Activated CD4-positive, alpha-beta memory T cell treated with anti-CD3 and anti-CD28 coated beads, Interleukin-2, amount 10 ng/mL, durations not matched to agents 7 days and 5 days (primary cell): Measurements from ENCODE around the gene URB1. TPM values are rescaled to one million over a fixed set of nuclear protein-coding genes. Genes with fewer than 3 reads are reported as not detected.
"Not testable (repeated sequence)": the region's sequence is repeated elsewhere in the genome, so short reads cannot be mapped to it uniquely, and the experiment has no call there.

Source experiments
- CTCF ChIA-PET: fragments of 350-600 bp; sonication (Branson Sonifier 250); formaldehyde crosslinking; loops from one replicate; lab custom pipeline; 2021; ENCODE audit warnings: antibody characterized with exemption, inconsistent platforms; lab: Charles Lee
- POLR2A ChIA-PET: fragments of 350-600 bp; sonication (Branson Sonifier 250); formaldehyde crosslinking; loops from one replicate; lab custom pipeline; 2021; ENCODE audit warnings: antibody characterized with exemption; lab: Charles Lee
- DNase-seq: peaks from one replicate; pipeline ENCODE4 v3.0.0-alpha.2; 2020
- H3K27ac Mint-ChIP-seq: one replicate; pipeline ENCODE4 v1.8.0; 2021; ENCODE audit warnings: mild to moderate bottlenecking, mixed read lengths
- H3K27me3 Mint-ChIP-seq: one replicate; pipeline ENCODE4 v1.8.0; 2021; ENCODE audit warnings: mixed read lengths
- H3K36me3 Mint-ChIP-seq: one replicate; pipeline ENCODE4 v1.8.0; 2021; ENCODE audit warnings: low read depth, mixed read lengths
- H3K4me1 Mint-ChIP-seq: one replicate; pipeline ENCODE4 v1.8.0; 2021; ENCODE audit warnings: mixed read lengths
- H3K4me3 Mint-ChIP-seq: one replicate; pipeline ENCODE4 v1.8.0; 2021; ENCODE audit warnings: mild to moderate bottlenecking, mixed read lengths
- H3K9me3 Mint-ChIP-seq: one replicate; pipeline ENCODE4 v1.8.0; 2021; ENCODE audit warnings: mixed read lengths
- total RNA-seq, 2 experiments: library from RNA; stranded (reverse); gene quantifications; one replicate each; pipeline ENCODE4 v1.2.3, GENCODE V29; 2021

The URB1 gene
- total RNA-seq, 2 experiments from 2014 or later, result 9.1 TPM

- Mint-ChIP-seq H3K9me3 (no peaks in the 10 kb centered on the region), H3K27me3 (no peaks in the 10 kb centered on the region), H3K4me1 (peaks cover 20% of the 10 kb centered on the region), H3K27ac (no peak overlapping the region), H3K36me3 (no peaks in the 10 kb centered on the region), H3K4me3 (no peak overlapping the region)
- ChIA-PET POLR2A (no interaction called here), CTCF (interaction anchor here (0.9 to 1.6 kb wide), 2 partner anchors 10 to 195 kb away, joined by 4 to 11 read pairs; no protein-coding TSS in a partner anchor)
- DNase-seq, result no peak
Measured at GRCh38 chr21:32406405-32406804, 13.6 kb upstream of the URB1 start.

GRCh38 chr21:32403201-32403777, 10.5 kb upstream of the URB1 start:
- peak; percentile 55 for DNase-seq
- H3K4me3 Mint-ChIP-seq, result no peak overlapping the region
- POLR2A ChIA-PET, result interaction anchor here (1.2 kb wide), 1 partner anchor 166 kb away, joined by 3 read pairs; no protein-coding TSS in a partner anchor
- H3K27me3 Mint-ChIP-seq, result peaks cover 7% of the 10 kb centered on the region
- H3K36me3 Mint-ChIP-seq, result no peaks in the 10 kb centered on the region
- H3K4me1 Mint-ChIP-seq, result peaks cover 9% of the 10 kb centered on the region
- no peak overlapping the region for H3K27ac Mint-ChIP-seq
- no peaks in the 10 kb centered on the region for H3K9me3 Mint-ChIP-seq
- CTCF ChIA-PET, result interaction anchor here (0.9 to 5.4 kb wide), 8 partner anchors 8 to 202 kb away, joined by 3 to 50 read pairs (median 5); partner anchors contain the start of gene URB1

GRCh38 chr21:32393677-32394001, 827 bp upstream of the URB1 start:
- DNase-seq, result no peak
- ChIA-PET CTCF (interaction anchor here (2.6 kb wide), 1 partner anchor 10 kb away, joined by 11 read pairs; no protein-coding TSS in a partner anchor), POLR2A (interaction anchor here (0.7 to 2.7 kb wide), 5 partner anchors 11 to 219 kb away, joined by 3 to 17 read pairs (median 4); partner anchors contain the start of genes CFAP298 and EVA1C)
- H3K36me3 Mint-ChIP-seq, result peaks cover 14% of the 10 kb centered on the region
- peak overlapping the region; percentile 79 for H3K4me3 Mint-ChIP-seq
- peak overlapping the region; percentile 73 for H3K27ac Mint-ChIP-seq
- peaks cover 40% of the 10 kb centered on the region for H3K4me1 Mint-ChIP-seq
- H3K27me3 Mint-ChIP-seq, result peaks cover 5% of the 10 kb centered on the region
- peaks cover 2% of the 10 kb centered on the region for H3K9me3 Mint-ChIP-seq

- H3K36me3 Mint-ChIP-seq, result peaks cover 18% of the 10 kb centered on the region
- H3K4me1 Mint-ChIP-seq, result peaks cover 46% of the 10 kb centered on the region
- H3K27me3 Mint-ChIP-seq, result peaks cover 2% of the 10 kb centered on the region
- H3K4me3 Mint-ChIP-seq, result peak overlapping the region; percentile 79
- H3K27ac Mint-ChIP-seq, result no peak overlapping the region
- ChIA-PET POLR2A (interaction anchor here (0.7 to 2.7 kb wide), 8 partner anchors 9 to 219 kb away, joined by 3 to 17 read pairs (median 4); partner anchors contain the start of genes CFAP298, EVA1C and MIS18A), CTCF (interaction anchor here (0.6 to 1.5 kb wide), 7 partner anchors 10 to 379 kb away, joined by 3 to 6 read pairs (median 5); partner anchors contain the start of genes CFAP298 and PAXBP1)
- peaks cover 2% of the 10 kb centered on the region for H3K9me3 Mint-ChIP-seq
- no peak for DNase-seq
Measured at GRCh38 chr21:32392299-32392879, 423 bp downstream of the URB1 start.

- no peak for DNase-seq
- no peak overlapping the region for H3K27ac Mint-ChIP-seq
- peaks cover 18% of the 10 kb centered on the region for H3K36me3 Mint-ChIP-seq
- H3K9me3 Mint-ChIP-seq, result peaks cover 2% of the 10 kb centered on the region
- peaks cover 2% of the 10 kb centered on the region for H3K27me3 Mint-ChIP-seq
- H3K4me3 Mint-ChIP-seq, result peak overlapping the region; percentile 79
- peaks cover 49% of the 10 kb centered on the region for H3K4me1 Mint-ChIP-seq
- ChIA-PET CTCF (interaction anchor here (0.6 to 1.5 kb wide), 7 partner anchors 10 to 380 kb away, joined by 3 to 6 read pairs (median 5); partner anchors contain the start of genes CFAP298 and PAXBP1), POLR2A (interaction anchor here (0.8 to 2.7 kb wide), 6 partner anchors 9 to 220 kb away, joined by 3 to 17 read pairs (median 4); partner anchors contain the start of genes CFAP298, EVA1C and MIS18A)
Measured at GRCh38 chr21:32391755-32392154, 1.1 kb downstream of the URB1 start.

- DNase-seq, H3K27me3 Mint-ChIP-seq, CTCF ChIA-PET, H3K4me3 Mint-ChIP-seq, H3K27ac Mint-ChIP-seq, H3K9me3 Mint-ChIP-seq, POLR2A ChIA-PET: not testable (repeated sequence)
- peaks cover 49% of the 10 kb centered on the region for H3K4me1 Mint-ChIP-seq
- H3K36me3 Mint-ChIP-seq, result peaks cover 18% of the 10 kb centered on the region
Measured at GRCh38 chr21:32390537-32391224, 2.1 kb downstream of the URB1 start.

- Mint-ChIP-seq H3K4me3 (no peak overlapping the region), H3K9me3 (peaks cover 2% of the 10 kb centered on the region), H3K36me3 (peaks cover 24% of the 10 kb centered on the region), H3K27ac (no peak overlapping the region), H3K4me1 (peaks cover 49% of the 10 kb centered on the region), H3K27me3 (no peaks in the 10 kb centered on the region)
- POLR2A ChIA-PET, result interaction anchor here (0.5 kb wide), 1 partner anchor 29 kb away, joined by 3 read pairs; no protein-coding TSS in a partner anchor
- DNase-seq, result no peak
- CTCF ChIA-PET, result no interaction called here
Measured at GRCh38 chr21:32389337-32390015, 3.3 kb downstream of the URB1 start.

GRCh38 chr21:32388306-32388705, 4.5 kb downstream of the URB1 start:
- ChIA-PET POLR2A (interaction anchor here (1.0 kb wide), 1 partner anchor 24 kb away, joined by 3 read pairs; no protein-coding TSS in a partner anchor), CTCF (no interaction called here)
- Mint-ChIP-seq H3K27me3 (no peaks in the 10 kb centered on the region), H3K36me3 (peaks cover 29% of the 10 kb centered on the region), H3K9me3 (no peaks in the 10 kb centered on the region), H3K4me3 (no peak overlapping the region), H3K27ac (no peak overlapping the region), H3K4me1 (peaks cover 40% of the 10 kb centered on the region)
- no peak for DNase-seq

- H3K4me1 Mint-ChIP-seq, result peaks cover 33% of the 10 kb centered on the region
- no peaks in the 10 kb centered on the region for H3K27me3 Mint-ChIP-seq
- DNase-seq, result no peak
- POLR2A ChIA-PET, result no interaction called here
- H3K4me3 Mint-ChIP-seq, result no peak overlapping the region
- CTCF ChIA-PET, result interaction anchor here (0.6 kb wide), 1 partner anchor 214 kb away, joined by 3 read pairs; no protein-coding TSS in a partner anchor
- H3K9me3 Mint-ChIP-seq, result no peaks in the 10 kb centered on the region
- peaks cover 32% of the 10 kb centered on the region for H3K36me3 Mint-ChIP-seq
- no peak overlapping the region for H3K27ac Mint-ChIP-seq
Measured at GRCh38 chr21:32387151-32387550, 5.7 kb downstream of the URB1 start.

- H3K9me3 Mint-ChIP-seq, result no peaks in the 10 kb centered on the region
- no peak overlapping the region for H3K27ac Mint-ChIP-seq
- H3K4me3 Mint-ChIP-seq, result no peak overlapping the region
- H3K4me1 Mint-ChIP-seq, result peaks cover 25% of the 10 kb centered on the region
- H3K27me3 Mint-ChIP-seq, result no peaks in the 10 kb centered on the region
- peaks cover 37% of the 10 kb centered on the region for H3K36me3 Mint-ChIP-seq
- ChIA-PET POLR2A (no interaction called here), CTCF (interaction anchor here (0.6 kb wide), 2 partner anchors 185 to 215 kb away, joined by 3 read pairs; no protein-coding TSS in a partner anchor)
- no peak for DNase-seq
Measured at GRCh38 chr21:32386195-32386870, 6.5 kb downstream of the URB1 start.

- no peak for DNase-seq
- peaks cover 8% of the 10 kb centered on the region for H3K4me1 Mint-ChIP-seq
- H3K9me3 Mint-ChIP-seq, result no peaks in the 10 kb centered on the region
- H3K27ac Mint-ChIP-seq, result no peak overlapping the region
- H3K36me3 Mint-ChIP-seq, result peaks cover 40% of the 10 kb centered on the region
- no peak overlapping the region for H3K4me3 Mint-ChIP-seq
- H3K27me3 Mint-ChIP-seq, result no peaks in the 10 kb centered on the region
- CTCF ChIA-PET, result interaction anchor here (0.8 kb wide), 1 partner anchor 217 kb away, joined by 3 read pairs; no protein-coding TSS in a partner anchor
- POLR2A ChIA-PET, result interaction anchor here (2.0 kb wide), 1 partner anchor 9 kb away, joined by 4 read pairs; the partner anchor contains the start of gene URB1
Measured at GRCh38 chr21:32383812-32384211, 9.0 kb downstream of the URB1 start.
